CD4-positive, alpha-beta T cell treated with Interferon alpha-2 for 1 hour (primary cell): Measurements from ENCODE around the gene SCYL3.
"Not testable (repeated sequence)": the region's sequence is repeated elsewhere in the genome, so short reads cannot be mapped to it uniquely, and the experiment has no call there.

Experiments
- DNase-seq, 2 donors: peaks; one replicate each; pipeline ENCODE4 v3.0.0-alpha.2; 2020 to 2022

Gene SCYL3

DNA sequence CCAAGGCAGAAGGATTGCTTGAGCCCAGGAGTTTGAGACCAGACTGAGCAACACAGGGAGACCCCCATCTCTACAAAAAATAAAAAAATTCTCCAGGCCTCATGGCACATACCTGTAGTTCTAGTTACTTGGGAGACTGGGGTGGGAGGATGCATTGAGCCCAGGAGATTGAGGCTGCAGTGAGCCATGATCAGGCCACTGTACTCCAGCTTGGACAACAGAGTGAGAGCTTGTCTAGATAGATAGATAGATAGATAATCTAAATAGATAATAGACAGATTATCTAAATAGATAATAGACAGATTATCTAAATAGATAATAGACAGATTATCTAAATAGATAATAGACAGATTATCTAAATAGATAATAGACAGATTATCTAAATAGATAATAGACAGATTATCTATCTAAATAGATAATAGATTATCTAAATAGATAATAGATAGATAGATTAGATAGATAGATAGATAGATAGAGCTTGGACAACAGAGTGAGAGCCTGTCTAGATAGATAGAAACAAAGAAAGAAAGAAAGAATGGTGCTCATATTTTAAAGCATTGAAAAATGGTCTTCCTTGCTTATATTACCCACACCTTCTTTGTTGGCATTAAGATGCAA lies 82.2 kb downstream of the SCYL3 start:
- DNase-seq: not testable (repeated sequence)

DNA sequence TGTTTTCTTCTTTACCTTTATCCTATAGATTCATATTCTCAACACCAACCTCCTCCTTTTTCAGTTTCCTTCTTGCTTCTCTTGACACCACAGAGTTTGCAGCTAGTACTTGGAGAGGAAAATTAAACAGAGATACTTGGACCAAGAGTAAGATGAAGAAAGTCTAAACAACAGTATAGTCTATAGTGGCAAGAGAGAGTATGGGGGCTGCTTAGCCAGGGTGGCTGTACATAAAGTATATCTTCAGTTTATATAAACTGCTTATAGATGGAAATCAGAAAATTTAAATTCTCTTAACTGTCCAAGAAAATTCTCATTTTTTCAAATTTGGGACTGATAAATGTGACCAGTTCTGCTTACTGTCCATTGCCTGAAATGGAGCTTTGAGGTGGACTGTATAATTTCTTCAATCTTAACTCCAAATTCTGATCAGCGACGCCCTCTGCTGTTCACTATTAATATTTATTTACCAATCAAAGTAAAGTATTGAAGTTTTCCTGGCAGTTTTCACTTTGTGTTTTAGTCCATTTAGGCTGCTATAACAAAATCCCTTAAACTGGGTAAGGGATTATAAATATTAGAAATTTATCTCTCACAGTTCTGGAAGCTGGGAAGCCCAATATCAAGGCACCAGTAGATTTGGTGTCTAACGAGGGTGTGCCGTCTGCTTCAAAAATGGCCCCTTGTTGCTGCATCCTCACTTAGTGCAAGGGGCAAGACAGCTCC lies 84.2 kb downstream of the SCYL3 start:
- peak in 1 of 2 donors; percentile 62 for DNase-seq

DNA sequence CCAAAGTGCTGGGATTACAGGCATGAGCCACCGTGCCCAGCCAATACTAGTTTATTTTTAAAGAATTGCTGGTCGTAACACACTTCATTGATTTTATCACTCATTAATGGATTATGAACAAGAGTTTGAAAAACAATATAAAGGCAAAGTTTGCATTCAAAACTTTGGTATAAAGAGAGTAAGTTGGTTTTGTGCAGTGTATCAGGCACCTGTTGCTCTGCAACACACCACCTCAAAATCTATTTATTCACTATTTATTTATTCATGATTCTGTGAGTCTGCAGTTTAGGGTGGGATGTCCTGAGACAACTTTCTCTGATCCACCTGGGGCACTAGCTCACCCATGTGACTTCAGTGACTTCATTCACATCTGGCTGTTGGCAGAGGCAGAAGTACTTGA lies 88.8 kb downstream of the SCYL3 start:
- DNase-seq: no peak

GRCh38 chr1:169802888-169803287 lies 90.8 kb downstream of the SCYL3 start:
- DNase-seq: no peak
